HG02852 (cell line): ENCODE results near the gene GALNT14.

Experiments used
- ATAC-seq: cut with Tn5 transposase; IDR thresholded peaks from one replicate; pipeline ENCODE4 v1.9.1; 2021; ENCODE audit warnings: mild to moderate bottlenecking, moderate library complexity; ENCODE audit not compliant: unreplicated experiment

GALNT14 gene

DNA sequence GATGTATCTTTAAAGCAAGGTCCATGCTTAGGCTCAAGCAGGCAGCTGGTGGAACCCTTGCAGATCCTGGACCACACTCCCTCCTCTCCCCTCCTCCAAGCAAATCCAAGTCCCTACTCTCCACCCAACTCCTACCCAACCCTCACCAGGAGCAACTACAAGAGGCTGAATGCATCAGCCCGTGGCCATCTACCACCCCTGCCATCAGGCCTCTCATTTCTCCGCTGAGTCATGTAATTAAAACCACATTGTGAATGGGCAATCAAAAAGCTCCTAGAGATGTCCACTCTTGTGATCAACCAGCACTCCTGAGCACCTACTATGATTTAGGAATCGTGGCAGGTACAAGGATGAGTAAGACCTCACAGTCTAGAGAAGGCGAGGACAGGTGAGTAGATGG is 188.8 kb downstream of the GALNT14 start:
- no peak for ATAC-seq

DNA sequence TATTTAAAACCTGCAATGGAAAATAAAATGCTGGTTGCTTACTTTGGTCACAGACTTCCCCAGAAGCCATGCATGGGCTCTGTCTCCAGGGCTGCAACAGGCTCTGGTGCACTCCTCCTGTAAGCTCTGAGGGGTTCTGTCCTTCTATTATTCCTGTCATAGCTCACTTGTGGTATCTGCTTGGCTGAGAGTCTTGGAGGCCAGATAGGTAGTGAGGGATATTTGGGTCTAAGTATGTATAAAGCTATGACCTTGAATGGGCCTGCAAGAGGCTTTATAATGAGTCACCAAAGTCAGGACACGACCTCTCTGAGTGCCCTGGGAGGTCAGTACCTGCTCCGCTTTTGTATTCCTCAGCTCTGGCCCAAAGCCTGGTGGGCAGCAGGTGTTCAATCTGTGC is 189.4 kb downstream of the GALNT14 start:
- no peak for ATAC-seq

DNA sequence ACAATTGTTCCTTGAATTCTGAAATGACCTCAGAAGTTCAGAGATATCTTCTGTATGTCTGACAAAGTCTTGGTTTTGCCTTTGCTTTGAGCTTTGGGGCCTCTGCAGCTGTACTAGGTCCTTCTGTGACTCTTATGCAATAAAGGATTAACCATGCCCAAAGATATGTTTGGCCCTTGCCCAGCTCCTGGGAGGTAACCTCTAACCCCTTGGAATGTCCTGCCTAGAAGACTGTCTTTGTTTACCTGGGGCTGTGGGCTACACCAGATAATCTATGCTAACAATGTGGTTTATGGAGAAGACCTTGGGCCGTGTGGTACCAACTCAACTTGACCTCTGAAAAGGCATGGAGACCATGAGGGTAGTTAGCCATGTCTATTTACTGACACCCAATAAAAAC is 190.1 kb downstream of the GALNT14 start:
- no peak for ATAC-seq

DNA sequence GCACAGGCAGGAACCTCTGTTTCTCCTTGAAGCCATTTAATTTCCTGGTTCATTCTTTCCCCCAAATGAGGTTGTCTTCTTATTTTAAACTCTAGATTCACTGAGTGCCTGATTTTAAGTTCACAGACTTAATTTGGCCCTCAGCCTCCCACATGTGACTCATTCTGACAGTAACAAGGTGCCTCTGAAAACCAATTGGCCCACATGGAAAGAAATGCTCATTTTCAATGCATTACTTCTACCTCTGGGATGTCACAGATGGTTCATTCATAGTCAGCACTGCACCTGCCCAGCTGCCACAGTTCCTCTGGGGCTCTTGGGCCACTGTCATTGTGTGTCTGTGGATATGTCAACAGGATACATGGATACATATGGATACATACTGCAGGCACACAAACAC is 190.6 kb downstream of the GALNT14 start:
- ATAC-seq: no peak

DNA sequence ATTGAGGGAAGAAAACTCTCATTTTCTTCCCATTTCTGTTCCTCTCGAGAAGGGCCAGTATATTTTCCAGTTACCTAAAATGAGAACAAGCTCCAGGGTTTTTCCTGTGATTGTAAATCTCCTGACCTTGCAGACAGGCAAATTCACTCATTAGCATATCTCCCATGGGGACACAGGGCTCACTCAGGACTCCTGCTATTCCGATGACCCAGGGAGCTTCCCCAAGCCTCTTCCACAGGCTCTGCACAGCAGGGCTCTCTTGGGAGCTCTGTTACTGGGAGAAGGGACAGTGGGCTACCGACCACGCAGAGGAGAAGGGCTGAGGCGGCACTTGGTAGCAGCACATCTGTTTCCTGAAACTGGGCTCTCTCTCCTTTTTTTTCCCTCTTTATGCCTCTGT is 195.8 kb downstream of the GALNT14 start:
- ATAC-seq: no peak

DNA sequence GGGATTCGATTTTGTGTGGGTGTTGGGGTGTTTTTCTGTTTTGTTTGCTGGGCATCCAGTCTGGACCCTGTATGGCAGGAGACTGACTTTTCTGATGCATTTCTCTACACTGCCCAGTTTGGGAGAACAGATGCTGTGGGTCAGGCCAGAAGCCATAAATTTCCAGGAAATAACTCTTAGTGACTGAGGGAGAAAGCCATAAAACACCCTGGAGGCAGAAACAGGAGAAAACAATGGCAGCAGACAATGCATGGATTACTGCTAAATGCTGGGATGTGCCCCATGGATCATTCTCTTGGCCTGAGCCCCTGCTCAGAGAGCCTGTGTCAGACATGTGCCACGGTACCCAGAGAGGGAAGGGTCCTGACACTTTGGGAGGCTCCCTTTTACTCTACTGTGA is 197.4 kb downstream of the GALNT14 start:
- ATAC-seq: no peak

DNA sequence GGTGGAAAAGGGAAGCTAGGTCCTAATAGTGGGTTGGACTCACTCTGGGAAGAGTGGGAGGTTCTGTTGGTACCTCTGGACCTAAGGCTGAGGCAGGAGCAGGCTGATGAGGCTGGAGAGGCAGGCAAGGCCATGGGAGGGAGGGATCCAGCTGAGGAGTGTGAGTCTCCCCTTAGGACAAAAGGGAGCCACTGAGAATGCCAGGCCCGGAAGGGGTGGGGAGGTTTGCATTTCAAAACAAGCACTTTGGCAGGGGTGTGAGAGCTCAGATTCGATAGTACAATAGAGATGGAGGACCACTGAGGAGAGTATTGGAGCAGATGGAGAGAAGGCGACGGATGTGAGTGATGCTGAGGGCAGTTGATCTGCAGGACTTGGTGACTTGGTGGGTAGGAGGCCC is 198.9 kb downstream of the GALNT14 start:
- no peak for ATAC-seq

DNA sequence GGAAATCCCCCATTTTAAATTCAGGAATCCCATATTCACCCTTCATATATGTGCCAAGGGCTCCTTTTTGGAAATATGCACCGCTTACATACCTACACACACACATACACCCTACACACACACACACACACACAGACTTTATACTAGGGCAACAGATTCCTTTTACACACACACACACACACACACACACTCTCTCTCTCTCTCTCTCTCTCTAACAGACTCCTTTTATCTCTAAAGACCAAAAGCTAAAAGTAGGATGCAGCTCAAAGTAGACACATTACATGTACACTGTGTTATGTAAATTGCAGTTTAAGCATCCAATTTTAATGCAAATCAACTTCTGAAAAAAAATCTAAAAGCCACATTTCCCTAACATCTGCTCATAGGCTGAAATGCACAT is 200.0 kb downstream of the GALNT14 start:
- no peak for ATAC-seq

DNA sequence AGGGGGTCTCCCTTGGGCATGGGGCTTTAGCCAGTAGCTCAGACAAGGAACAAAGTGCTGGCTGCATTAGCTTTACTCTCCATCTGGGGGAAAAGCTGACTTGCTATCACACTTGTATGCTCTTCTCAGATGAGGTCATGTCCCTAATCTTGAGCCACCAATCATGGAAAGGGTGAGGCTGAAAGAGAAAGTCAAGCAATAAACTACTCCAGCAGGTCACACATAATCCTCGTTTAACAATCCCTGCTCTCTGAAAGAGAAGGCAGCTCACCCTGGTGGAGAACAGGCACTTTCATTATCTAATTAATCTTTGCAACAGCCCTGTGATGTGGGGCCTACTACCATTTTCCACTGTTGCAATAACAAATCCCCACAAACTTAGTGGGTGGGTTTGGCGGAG is 201.3 kb downstream of the GALNT14 start:
- no peak for ATAC-seq

DNA sequence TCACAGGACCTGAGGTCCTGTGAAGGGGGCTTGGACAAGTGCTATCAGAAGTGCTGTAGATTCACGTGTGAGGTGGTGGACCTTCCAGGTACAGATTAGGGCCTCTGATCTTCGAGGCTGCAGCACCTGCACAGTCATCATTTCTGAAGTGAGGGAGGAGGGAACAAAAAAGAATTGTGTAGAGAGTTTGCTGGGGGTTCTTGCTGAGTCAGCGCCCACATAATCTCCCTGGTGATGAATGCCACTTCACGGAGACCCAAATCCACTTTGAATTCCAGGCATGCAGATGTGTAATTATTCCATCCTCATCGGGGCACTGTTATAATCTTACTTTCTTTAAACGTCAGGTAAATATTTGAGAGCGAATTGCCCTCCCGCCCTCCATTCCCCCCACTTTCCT is 202.4 kb downstream of the GALNT14 start:
- ATAC-seq: no peak

DNA sequence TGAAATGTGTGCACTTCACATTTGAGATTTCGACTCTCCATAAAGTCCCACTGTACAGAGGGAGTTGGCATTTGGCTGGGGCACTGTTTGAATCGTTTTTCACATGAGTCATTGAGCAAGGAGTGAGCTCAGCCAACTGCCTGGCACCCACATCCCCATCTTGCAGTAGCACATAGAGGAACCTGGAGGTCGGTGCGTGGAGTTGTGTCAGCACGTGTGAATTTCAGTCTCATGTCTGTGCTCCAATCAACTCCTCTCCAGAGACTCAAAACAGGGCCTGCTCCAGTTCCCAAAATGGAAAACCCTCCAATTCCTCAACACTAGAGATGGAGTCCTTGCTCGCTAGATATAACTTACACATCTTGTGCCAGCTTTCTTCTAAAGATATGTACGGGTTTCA is 204.2 kb downstream of the GALNT14 start:
- ATAC-seq: no peak

DNA sequence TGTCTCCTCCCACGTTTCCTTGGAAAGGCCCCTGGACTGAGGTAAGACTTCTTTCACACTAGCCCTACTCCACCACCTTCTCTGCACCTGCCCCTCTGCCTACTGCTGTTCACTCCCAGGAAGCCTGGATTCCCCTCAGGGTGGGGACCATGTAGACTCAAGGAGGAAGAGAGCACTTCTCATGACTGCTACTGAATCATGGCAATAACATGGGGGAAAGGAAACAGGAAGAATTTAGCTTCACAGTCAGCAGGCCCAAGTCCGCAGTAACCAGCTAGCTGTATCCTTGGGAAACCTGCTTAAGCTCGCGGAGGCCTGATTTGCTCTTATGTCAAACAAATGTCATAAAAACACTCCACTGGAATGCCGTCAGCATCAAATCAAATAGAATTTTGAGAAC is 204.7 kb downstream of the GALNT14 start:
- no peak for ATAC-seq

DNA sequence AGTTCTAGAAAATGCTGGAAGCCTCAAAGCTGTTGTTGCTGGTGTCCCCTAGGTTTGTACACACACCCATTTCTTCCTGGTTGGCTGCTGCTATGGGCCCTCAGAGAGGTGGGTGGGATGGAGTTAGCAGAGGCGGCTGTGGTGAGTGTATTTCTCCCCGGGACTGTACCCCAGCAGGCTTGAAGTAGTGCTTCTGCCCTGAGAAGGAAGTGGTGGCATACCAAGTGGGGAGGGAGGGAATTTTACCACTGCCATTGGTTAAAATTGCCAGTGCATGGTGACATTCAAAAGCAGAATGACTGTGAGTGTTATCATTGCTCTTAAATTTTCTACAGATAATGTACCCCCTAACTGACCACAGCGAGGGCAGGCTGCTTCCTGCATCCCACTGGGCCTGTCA is 205.4 kb downstream of the GALNT14 start:
- no peak for ATAC-seq

DNA sequence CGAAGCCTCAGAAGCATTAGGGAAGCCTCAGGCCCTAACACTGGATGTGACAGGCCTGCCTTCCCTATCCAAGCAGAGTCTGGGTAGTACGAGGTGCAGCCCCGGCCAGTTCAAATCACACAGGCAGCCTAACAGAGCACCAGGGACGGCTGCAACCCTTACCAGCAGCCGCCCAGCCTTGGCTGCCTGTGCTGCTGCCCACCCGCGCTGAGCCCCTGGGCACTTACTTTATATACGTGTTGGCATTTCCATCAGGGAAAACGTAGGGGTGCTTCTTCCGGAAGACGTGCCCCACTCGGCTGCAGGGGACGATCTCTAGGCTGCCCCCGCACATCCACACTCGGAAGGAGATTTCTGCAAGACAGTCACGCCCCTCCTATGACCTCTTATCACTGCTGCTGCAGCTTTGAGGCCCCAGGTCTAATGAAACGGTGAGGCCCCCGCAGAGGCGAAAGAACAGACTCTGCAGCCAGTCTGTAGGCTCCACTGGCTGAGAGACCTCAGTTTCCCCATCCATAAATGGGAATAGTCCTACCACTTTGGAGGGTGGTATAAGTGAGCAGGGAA is 206.3 kb downstream of the GALNT14 start:
- no peak for ATAC-seq

DNA sequence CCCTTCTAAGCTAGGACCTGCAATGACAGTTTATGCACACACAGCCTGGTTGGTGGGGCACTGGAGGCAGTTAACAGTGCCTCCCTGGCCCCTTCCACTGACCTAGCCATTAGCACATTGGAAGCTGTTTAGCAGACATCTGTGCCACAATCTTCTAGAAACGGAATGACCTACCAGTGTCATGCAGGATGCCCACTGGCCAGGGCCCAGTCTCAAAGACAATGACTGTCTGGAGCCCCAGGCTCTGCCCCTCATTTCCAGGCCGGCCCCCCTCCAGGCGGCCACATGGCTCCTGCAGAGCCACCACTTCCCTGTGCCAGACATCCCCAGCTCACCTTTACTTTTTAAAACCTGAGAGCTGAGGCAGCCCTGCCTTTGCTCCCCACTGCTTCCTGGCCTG is 207.5 kb downstream of the GALNT14 start:
- no peak for ATAC-seq

DNA sequence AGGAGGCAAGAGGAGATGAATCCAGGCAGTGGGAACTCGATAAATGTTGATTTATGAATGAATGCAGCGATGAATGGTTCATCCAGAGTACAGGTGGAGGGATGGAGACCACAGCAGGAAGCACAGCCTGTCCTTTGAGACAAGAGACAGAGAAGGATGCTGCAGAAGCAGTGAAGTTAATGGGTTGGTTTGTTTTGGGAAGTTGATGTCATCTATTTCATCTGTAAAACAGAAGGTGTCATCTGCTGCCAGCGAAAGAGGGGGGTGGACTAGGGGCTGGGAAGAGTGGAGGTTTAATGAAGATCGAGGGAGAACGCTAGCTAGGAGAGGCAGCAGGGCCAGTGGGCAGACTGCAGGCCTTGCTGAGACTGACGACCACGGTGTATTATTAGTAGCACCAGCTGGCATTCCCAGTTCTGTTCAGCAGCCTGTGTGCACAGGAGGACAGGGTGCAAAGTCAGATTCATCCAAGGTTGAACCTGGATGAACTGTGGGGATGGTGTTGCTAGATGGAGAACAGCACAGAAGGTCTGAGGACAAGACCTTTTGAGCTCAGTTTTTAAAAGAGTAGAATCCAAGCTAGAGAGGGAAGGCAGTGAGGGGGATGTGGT is 210.7 kb downstream of the GALNT14 start:
- ATAC-seq: no peak

DNA sequence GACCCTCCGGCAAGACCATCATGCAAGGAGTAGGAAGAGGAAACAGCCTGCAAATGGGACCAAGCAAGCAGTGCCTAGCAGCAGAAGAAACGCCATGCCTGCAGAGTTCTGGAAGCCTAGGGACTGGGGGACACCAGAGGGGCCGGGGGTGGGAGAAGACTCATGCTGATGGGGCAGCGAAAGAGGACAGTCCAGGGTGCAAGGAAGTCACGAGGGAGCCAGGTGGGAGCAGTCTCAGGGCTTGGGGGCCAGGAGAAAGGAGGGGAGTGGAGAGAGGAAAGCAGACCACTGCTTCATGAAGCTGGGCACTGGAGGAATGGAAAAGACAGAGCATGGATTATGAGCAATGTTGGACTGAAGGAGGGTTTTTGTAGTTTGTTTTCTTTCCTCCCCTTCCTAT is 211.6 kb downstream of the GALNT14 start:
- no peak for ATAC-seq

DNA sequence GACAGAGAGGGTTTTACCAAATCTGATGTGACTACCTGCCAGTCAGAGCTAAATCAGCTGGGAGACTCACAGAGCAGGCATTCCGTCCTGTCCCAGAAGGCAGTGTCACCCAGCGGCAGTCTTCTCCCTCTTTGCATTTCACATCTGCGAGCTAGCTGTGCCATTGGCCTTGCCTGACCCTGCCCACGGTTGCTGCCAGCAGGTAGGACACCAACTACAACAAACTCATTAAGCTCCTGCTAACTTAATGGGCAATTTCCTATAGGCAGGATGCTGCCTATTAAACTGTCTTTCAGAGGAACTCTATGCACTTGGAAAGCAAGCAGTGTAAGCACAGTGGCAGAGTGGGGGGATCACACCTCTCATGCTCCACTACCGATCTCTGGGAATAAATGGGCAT is 214.6 kb downstream of the GALNT14 start:
- no peak for ATAC-seq

DNA sequence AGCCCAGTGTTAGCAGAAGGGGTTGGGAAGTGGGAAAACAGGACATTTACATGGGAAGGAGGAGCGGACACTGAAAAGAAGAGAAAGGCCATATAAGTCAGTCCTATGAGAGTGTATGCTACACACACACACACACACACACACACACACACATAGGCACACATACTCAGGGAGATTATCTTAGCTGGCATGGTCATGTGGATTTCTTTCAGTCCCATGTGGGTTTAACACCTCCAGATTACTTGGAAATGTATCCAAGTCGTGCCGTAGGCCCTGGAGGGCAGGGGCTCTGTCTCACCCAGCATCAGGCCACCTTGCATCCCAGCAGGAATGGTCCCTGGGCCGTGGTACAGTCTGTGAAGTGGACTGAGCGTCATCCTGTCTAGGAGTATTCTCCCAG is 217.7 kb downstream of the GALNT14 start:
- no peak for ATAC-seq

DNA sequence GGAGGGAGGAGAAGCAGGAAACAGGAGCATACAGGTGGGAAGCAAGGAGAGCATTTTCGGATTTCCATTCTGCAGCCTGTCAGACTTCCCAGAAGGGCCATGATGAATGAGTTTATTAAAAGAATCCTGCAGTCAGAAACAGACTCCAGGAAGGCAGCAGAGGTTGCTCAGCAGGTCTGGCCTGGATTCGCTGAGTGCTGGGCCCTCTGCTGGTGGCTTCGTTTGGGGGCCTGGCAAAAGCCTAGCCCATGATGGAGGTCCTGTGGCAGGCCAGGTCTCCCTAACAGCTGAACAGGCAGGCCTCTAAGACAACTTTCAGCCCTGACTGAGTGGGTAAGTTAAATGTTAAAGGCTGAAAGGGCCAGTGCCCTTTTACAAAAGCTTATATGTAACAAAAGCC is 222.8 kb downstream of the GALNT14 start:
- ATAC-seq: no peak

DNA sequence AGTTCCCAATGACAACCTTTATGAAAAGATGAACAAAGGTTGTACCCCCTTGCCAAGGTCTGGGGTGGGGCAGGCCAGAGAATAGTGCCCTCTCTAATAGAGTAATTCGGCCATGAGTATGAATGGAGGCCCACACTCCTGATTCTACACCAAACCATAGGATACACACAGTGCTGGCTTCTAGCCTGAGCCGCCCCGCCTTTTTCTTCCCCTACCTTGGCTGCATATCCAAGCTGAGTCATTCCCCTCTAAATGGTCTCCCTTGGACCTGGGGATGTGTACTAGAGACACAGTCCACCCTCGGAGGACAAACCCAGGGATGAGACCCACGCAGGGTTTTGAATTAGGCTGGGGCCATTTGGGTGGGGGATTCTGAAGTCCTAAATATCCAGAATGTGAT is 223.8 kb downstream of the GALNT14 start:
- no peak for ATAC-seq

DNA sequence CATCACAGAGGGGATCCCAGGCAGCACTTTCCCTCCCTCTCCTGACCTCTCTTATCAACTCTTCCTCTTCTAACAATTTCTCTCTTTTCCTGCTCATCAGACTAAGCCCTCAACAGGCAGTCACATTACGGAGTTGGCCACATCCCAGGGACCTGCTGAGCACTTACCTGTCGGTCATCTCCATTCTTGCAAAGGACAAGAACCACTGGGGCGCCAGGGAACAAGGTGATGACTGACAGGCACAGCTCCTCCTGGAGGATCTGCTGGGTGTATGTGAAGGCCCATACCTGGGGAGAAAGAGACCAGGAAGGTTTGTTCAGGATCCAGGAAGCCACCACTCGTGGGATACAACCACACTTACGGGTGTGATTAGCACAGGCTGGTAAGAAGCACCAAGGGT is 226.2 kb downstream of the GALNT14 start:
- ATAC-seq: no peak

DNA sequence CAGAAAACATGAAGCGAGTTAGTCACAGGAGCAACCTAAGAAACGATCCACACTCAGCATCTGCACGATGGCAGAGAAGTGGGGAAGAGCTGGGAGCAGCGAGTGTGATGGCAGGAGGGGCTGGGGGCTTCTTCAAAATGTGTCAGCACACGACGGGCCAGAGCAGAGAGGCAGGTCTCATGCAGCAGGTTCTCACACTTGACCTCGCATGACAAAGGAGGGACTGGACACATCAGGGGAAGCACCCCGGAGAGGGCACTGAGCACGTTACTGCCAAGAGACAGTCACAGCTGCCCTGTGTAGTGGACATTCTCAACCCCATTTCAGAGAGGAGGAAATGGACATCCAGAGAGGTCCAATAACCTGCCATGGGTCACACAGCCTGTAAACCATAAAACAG is 226.9 kb downstream of the GALNT14 start:
- ATAC-seq: no peak
